Retinal pigment epithelial cell (primary cell): ENCODE measurements around the gene AP3B2.

Experiments used
- DNase-seq: peaks from one replicate; pipeline ENCODE4 v3.0.0-alpha.2; 2010; ENCODE audit warnings: low read depth
- H3K4me3 ChIP-seq: 2 replicates; pipeline ENCODE4 v1.5.1; 2011; ENCODE audit warnings: mild to moderate bottlenecking, low read length, control low read depth, moderate library complexity
- TF ChIP-seq, protein P1 (sequence below): conservative IDR thresholded peaks from 2 replicates; pipeline ENCODE4 v1.5.1; 2011; ENCODE audit warnings: low read depth, low read length, control low read depth, inconsistent platforms

AP3B2 gene

DNA sequence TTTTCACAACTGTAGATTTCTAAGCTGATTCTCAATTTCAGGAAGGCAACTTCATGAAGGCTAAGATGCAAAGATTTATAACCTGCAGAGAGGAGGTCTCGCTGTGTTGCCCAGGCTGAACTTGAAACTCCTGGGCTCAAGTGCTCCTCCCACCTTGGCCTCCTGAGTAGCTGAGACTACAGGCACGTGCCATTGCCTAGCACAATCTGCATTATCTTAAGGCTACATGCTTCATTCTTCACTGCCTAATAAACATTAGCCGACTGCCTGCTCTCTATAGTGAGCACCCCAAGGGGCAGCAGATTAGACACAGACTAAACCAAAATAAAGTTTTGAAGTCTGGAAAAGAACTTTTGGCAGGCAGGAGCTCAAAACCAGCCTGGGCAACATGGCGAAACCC, 79.6 kb downstream of the AP3B2 start:
- DNase-seq: no peak
- H3K4me3 ChIP-seq: no peak overlapping the region
- TF ChIP-seq, protein P1, sequence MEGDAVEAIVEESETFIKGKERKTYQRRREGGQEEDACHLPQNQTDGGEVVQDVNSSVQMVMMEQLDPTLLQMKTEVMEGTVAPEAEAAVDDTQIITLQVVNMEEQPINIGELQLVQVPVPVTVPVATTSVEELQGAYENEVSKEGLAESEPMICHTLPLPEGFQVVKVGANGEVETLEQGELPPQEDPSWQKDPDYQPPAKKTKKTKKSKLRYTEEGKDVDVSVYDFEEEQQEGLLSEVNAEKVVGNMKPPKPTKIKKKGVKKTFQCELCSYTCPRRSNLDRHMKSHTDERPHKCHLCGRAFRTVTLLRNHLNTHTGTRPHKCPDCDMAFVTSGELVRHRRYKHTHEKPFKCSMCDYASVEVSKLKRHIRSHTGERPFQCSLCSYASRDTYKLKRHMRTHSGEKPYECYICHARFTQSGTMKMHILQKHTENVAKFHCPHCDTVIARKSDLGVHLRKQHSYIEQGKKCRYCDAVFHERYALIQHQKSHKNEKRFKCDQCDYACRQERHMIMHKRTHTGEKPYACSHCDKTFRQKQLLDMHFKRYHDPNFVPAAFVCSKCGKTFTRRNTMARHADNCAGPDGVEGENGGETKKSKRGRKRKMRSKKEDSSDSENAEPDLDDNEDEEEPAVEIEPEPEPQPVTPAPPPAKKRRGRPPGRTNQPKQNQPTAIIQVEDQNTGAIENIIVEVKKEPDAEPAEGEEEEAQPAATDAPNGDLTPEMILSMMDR: no peak

DNA sequence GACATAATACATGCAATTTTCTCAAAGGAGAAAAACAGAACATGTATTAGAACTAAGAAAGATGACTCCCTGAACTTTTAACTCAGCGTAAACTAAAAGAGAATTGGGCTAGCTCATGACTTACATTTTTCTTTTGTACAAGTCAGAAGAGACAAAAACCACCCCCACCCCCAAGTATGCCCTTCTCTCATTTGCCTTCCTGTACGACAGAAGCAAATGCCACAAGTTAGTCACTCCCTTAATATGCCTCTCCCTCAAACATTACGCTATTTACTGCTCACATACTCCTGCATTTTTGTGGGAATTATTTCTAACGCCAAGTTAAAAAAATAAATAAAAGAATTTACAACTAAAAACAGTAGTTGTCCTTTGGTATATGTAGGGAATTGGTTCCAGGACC, 84.5 kb downstream of the AP3B2 start:
- no peak overlapping the region for H3K4me3 ChIP-seq
- no peak for DNase-seq
- TF ChIP-seq, protein P1: no peak

DNA sequence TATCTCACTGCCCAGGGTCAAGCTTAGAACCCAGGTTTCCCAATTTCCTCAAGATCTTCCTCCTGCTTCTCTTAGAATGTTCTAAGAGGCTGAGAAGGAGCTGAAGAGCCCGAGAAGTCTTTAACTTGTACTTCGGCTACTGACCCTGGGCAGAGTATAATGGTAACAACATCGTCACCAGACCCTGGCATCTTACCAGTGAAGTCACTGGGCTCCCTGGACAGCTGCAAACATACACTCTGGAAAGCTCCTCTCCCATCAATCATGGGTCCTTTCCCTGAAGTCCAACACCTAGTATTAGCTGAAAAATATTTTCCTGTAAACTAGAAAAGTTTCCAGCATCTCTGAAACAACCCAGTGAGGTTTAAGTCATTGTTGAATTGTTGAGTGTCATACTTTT, 85.2 kb downstream of the AP3B2 start:
- TF ChIP-seq, protein P1: no peak
- DNase-seq: no peak
- H3K4me3 ChIP-seq: no peak overlapping the region

DNA sequence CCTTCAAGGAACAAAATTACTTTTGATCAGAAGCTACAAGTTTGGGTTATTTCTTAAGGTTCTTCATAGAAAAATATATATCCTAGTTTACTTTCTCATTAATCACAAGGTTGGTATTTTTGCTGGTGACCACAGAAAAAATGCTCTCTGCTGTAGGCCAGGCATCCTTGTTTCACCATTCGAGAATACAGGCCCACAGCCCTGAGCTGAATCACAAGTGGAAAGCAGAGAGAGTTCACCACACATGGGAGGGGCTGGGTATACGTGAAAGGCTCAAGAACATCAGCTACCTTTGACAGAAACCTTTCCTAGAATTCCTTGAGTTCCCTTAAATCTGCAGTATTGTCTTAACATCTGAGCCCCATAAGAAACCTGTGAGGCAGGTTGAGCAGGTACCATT, 85.7 kb downstream of the AP3B2 start:
- TF ChIP-seq, protein P1: no peak

DNA sequence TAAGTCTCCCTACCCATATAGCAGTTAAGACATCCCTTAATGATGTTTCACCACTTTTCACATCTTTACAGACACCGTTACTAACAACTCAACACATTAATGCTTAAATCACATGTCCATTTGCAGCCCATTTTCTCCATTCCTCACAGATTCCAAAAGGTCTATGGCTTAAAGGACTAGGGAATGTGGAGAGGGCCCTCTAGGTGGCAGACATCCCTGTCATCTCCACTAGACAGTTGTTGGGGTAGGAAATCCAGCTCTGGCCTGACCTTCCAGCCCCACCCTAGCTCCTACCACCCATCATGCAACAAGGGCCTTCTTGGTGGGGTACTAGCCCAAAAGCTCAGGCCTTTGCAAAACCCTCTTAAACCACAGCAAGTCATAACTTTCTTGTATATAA, 87.7 kb downstream of the AP3B2 start:
- H3K4me3 ChIP-seq: no peak overlapping the region
- TF ChIP-seq, protein P1: peak; percentile 22
- no peak for DNase-seq

More for the DNA sequence above, 85.7 kb downstream of the AP3B2 start:
- H3K4me3 ChIP-seq: no peak overlapping the region
- DNase-seq: no peak

DNA sequence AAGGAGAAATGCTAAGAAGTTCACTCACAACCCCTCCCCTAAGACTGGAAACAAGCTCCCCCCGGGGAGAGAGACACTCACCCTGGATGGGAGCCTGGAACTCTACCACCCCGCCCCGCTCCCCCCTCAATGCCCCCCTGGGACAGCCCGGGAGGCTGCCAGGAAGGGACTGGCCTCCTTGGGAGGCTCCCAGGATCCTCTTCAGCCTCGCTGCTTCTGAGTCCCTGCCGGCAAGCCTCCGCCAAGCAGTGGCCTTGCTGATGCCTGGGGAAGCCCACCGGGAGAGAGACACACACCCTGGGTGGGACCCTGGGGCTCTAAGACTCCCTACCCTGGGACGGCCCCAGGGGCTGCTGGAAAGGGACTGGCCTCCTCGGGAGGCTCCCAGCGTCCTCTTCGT, 95.9 kb downstream of the AP3B2 start:
- H3K4me3 ChIP-seq: no peak overlapping the region
- TF ChIP-seq, protein P1: no peak
- DNase-seq: no peak

DNA sequence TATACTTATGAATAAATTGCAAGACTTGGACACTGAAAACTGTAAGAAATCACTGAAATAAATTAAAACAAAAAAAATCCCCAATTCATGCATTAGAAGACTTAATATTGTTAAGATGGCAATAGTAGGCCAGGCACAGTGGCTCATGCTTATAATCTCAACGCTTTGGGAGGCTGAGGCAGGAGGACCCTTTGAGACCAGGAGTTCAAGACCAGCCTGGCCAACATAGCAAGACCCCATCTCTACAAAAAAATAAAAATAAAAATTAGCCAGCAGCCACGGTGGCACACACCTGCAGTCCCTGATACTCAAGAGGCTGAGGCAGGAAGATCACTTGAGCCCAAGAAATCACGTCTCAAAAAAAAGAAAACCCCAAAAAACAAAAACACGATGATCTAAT, 98.3 kb downstream of the AP3B2 start:
- H3K4me3 ChIP-seq: no peak overlapping the region
- TF ChIP-seq, protein P1: no peak
- no peak for DNase-seq
